Pons (tissue), 1 donor: Measurements from ENCODE around the gene HRK.
A peak's percentile ranks its signal among the peaks of the same experiment; 100 is the strongest.

ENCODE experiments used
- DNase-seq: peaks from one replicate; pipeline ENCODE4 v3.0.0-alpha.2; 2016; ENCODE audit warnings: low spot score

Gene HRK

DNA sequence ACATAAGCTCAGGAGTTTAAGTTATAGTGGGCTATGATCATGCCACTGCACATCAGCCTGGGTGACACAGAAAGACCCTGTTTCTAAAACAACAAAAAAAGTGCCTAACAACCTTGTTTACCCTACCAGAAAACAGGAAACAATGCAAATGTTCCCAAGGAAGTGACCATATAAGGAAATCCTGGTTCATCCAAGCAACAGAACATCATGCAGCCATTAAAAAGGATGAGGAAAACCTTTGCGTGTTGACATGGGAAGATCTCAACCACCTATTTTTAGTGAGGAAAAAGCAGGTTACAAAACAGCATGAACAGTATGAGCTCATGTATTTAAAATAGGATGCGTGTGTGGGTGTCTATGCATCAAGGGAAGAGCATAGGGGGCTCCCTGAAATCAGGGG is 13.7 kb downstream of the HRK start:
- no peak for DNase-seq

DNA sequence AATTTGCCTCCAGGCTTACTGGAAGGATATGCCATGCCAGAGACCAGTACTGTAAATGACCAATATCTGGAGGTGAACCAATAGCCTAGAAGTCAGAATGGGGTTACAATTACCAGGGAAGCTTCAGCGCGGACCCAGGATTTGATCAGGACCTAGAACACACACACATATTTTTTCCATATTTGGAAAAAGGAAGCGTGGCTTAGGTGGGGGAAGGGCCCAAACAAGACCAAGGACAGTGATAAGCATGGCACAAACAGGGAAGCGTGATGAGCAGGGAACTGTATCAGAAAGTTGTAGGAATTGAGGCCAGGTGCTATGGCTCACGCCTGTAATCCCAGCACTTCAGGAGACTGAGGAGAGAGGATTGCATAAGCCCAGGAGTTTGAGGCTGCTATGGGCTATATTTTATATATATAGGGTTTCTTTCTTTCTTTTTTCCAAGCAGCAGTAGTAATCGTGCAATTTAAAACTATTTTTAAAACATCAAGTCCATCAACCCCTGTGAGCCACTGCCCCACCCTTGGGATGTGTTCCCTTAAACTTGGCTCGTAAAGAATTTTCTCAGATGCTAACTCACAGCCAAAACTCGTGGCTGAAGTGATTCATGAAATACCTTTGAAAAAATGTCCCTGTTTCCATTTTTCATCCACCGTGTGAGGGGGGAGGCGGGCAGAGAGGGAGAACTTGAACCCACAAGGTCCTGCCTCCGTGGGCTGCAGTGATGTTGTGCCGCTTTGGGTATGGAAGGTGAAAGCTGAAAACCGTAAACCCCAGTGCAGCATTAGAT is 16.7 kb downstream of the HRK start:
- no peak for DNase-seq

DNA sequence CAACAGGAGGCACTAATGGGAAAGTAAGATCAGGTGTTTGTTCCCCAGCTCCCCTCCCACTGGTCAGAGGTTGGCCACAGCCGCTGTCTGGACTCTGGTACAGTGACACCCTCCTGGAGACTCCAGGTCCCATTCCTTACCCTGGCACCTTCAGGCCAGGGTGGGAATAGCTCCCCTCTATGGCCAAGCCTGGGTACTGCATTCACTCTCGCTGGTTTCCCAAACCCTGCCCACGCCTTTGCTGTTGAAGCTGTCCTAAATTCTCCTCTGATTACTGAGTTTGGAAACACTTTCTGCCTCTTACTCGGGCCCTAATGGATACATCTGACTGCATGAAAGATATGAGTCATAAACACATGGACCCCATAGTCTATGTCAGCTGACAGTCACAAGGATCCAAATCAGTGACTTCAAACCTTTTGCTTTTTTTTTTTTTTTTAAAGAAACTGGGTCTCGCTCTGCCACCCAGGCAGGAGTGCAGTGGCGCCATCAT is 17.9 kb downstream of the HRK start:
- no peak for DNase-seq

DNA sequence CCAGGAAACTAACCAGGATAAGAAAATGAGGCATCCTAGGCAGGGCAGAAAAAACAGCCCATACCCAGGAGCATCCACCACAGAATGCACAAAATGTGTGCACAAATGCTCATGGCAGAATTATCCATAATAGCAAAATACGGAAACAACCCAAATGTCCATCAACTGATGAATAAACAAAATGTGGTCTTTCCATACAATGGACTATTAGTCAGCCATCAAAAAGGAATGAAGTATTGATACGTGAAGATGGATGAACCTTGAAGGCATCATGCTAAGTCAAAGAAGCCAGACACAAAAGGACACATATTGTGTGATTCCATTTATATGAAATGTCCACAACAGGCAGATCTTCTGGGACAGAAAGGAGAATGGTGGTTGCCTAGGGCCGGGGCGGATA is 19.1 kb downstream of the HRK start:
- DNase-seq, result no peak

DNA sequence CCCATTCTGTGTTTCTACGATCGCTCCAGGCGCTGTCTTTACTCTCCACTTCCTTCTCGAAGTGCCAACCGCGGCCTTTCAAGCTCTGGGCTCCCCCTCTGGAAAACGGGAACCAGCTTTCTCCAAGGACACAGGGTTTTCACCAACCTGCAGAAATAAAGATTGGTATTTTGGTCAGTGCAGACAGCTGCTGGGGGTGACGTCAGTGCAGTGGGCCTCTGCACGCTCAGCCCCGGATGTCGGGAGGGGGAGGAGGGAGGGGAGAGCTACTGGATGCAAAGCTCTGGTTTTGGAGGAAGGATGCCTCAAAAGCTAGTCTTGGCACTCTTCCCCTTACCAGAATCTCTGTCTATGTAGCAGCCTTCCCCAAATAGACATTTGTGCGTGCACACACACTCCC is 19.9 kb downstream of the HRK start:
- peak; percentile 60 for DNase-seq

DNA sequence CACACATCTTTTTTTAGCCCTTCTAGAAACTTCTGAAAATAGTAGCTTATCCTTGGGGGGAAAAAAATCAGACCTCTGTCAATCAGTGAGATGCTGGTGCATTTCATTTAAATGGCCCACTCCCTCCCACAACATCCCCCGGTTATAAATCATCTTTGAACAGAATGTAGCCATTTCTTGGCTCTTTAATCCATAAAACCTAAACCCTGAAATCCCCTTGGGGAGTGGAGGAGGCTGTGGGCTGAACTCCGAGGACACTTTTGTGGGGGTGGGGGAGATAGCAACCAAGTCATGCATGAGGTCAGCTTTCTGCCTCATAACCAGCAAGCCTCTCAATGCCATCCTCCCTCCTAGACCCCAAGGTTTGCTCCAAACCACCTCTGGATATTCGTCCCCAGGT is 21.0 kb downstream of the HRK start:
- DNase-seq, result no peak

DNA sequence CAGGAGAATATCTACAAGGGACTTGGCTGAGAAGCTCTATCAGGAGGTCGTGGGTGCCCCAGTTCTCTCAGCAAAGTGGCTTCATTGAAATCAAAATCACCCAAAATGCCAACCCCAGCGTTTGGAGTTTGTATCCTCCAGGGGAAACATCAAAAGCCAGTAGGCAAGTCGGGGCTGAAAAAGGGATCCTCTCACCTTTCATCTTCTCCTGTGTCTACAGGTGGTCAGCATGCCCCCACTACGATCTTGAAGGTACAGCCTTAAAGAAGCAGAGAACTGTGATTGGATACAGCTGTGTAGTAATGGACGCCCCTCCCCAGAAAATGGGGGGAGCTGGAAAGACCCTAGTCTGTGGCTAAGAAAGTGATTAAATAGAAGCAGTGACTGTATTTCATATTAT is 22.2 kb downstream of the HRK start:
- no peak for DNase-seq

DNA sequence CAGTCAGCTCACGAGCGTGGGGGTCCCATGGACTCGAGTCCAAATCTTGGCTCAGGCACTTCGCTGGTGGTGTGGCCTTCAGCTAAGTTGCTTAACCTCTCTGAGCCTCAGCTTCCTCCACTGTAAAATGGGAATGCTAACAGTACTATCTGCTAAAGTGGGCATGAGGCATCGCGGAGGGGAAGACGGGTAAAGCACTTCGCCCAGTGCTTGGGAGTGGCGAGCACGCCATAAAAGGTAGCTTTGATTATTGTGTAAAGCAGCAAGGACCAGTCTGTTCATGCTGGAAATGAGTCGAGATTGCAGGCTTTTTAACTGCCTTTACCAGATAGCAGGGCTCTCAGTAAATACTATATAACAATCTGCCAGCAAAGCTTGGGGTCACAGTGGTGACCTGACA is 24.5 kb downstream of the HRK start:
- DNase-seq, result no peak

DNA sequence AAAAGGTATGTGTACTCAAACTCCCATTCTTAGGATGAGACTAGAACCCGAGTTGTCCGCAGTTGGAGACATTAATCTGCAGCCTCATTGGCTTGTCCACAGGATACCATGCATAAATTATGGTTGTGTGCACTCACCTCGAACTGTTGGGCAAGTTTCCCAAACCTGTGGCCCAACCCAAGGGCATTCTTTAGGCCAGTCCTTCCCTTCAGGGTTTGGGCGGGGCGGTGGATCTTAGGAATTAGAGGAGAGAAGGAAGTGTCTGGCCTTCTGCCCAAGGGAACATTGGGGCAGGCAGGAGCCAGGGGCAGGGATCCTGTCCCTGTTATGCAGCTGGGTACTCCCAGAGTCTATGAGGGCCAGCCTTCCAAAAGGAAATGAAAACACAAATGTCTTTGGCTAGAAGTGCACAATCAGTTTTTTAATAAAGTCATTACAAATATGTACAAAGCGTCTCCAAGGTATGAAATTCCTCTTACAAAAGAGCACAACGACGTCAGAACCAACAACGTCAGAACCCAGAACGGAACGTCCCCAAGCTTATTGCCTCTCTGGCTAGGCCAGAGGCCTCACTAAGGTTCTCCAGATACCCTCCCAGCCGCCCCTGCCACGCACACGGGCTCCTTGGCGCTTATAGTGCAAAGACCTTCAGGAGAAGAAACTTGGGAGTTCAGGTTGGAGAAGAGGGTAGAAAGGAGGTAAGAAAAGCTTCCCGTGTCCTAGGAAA is 25.3 kb downstream of the HRK start:
- no peak for DNase-seq

DNA sequence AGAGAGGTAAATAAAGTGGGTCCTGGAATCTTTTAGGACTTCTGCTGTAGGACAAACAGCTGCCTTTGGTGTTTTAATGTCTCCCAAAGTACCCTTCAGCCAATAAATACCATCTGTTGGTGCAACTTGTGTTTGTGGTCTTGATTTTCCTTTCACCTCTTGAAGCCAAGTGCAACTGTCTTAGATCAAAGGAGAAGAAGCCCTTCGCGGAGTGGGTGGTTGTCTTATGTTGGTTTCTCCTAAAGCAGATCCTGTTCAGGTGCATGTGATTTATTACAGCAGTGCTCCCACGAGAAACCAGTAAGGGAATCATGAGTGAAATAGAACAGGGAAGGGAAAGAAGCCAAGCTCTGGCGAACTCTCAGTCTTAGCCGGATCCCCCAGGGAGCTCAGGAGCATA is 27.7 kb downstream of the HRK start:
- DNase-seq, result no peak

DNA sequence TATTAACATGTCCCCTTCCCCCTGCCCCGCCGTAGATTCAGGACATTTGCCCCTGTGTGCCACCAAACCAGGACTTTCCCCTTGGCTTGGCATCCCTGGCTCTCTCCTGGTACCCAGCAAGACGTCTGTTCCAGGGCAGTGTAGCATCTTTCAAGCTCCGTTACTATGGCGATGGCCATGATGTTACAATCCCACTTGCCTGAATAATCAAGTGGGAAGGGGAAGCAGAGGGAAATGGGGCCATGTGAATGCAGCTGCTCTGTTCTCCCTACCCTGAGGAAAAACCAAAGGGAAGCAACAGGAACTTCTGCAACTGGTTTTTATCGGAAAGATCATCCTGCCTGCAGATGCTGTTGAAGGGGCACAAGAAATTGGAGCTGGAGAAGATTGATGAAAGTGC is 28.9 kb downstream of the HRK start:
- DNase-seq, result no peak

DNA sequence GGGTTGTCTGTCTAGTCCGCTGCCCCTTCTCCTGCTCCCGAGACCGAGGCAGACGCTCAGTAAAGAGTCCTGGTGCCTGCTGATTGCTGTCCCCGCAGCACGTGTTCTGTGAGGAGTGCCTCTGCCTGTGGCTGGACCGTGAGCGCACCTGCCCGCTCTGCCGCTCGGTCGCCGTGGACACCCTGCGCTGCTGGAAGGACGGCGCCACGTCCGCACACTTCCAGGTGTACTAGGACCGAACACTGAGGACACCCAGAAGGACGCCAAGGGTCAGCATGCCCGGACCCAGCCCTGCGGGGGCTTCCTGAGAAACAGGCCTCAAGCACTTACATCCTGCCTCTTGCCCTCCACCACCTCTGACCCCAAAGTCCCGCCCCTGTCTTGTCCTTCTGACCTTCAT is 32.0 kb downstream of the HRK start:
- DNase-seq, result no peak

DNA sequence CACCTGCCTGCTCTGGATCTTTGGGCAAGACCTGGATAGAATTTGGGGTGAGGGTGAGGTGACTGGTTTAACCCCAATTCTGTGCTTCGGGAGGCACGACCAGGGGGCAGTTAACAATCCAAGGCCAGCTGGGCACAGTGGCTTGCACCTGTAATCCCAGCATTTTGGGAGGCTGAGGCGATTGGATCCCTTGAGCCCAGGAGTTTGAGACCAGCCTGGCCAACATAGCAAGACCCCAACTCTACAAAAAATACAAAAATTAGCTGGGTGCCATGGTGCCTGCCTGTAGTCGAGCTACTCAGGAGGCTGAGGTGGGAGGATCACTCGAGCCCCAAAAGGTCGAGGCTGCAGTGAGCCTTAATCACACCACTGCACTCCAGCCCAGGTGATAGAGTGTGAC is 38.2 kb downstream of the HRK start:
- DNase-seq, result no peak

DNA sequence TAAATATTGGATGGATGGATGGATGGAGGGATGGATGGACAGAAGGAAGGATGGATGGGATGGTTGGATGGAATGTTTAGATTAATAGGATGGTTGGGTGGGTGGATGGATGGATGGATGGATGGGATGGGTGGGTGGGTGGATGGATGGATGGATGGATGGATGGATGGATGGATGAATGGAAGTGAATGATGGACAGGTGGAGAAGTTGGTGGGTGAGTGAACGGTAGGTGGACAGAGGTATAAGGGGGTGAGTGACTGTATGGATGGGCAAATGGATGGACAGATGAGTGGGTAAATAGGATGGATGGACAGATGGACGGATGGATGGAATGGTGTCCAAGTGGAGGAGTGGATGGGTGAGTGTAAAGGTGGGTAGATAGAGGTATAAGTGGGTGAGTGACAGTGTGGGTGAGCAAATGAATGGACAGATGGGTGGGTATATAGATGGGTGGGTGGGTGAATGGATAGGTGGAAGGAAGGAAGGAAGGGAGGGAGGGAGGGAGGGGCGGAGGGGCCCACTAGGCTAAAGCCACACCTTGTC is 41.9 kb downstream of the HRK start:
- DNase-seq, result no peak

DNA sequence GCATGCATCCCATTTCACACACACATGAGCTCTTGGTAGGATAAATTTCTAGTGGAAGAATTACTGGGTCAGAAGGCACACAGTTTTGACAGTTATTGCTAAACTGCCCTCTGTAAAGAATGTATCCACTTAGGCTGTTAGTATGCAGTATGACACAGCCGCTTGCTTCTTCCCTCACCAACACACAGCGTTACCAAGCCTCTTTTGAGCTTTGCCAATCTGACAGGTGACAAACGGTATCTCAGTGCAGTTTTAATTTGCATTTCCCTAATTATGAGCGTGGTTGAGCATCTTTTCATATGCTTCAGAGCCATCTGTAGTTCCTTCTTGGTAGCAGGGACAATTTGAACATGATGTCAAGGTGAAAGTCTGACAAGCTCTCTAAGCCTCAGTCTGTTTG is 42.9 kb downstream of the HRK start:
- no peak for DNase-seq

DNA sequence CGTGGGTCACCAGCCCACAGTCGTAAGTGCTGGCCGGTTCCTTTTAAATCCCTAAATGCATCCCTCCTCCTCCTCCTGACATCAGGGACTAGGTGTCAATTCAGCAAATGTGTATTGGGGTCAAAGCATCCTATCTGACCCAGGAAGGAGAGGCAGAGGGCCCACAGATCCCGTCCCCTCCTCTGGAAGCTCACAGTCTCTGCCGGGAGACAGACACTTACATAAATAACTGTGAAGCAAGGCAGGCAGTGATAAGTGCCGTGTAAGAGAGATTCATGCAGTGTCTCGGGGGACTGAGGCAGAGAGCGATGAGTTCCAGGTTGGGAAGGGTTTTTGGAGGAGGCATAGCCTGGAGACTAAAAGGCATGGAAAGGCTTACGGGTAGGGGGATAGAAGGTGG is 44.1 kb downstream of the HRK start:
- DNase-seq, result no peak

DNA sequence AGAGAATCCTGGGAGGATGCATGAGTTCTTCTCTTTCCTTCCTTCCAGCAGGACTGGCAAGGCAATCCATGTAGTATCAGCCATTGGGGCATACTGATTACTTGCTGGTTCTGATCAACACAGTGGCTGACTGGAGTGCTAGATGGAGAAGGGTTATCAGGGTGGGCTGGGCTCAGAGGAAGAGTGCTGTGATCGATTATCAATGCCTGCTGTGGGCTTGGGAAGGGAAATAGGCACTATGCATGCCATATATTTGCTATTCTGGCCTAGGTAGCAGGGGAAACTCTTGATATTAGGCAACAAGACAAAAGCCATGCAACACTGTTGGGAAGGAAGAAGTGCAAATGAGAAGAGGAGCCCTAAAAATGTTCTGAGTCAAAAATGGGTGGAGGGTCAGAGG is 45.8 kb downstream of the HRK start:
- DNase-seq, result no peak

DNA sequence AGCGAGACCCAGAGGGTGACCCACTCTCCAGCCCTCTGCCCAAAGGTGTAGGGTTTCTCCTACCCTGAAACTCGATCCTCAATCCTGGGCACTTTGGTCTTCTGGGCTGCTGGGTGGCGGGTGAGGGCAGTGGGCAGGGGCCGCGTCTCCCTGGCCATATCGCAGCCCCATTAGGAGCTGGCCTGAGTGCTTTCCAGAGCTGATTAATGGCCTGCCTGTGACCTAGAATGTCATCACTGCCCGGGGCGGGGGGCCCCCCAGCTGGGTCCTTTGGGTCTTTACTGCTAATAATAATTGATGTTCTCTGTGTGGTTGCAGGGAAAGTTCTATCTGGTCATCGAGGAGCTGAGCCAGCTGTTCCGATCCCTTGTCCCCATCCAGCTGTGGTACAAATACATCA is 47.8 kb downstream of the HRK start:
- no peak for DNase-seq

DNA sequence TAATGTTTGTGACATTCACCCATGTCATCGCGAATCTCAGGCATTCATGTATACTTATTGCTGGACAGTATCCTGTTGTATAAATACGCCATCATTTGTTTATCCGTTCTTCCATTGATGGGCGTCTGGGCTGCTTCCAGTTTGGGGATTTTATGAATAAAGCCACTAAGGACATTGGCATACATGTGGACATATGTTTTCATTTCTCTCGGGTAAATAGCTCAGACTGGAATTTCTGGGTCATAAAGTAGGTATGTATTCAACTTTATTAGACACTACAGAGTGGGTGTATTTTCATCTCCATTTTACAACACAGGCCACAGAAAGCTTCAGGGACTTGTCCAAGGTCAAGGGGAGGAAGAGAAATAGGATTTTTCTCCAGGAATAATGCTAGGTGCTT is 48.9 kb downstream of the HRK start:
- no peak for DNase-seq

DNA sequence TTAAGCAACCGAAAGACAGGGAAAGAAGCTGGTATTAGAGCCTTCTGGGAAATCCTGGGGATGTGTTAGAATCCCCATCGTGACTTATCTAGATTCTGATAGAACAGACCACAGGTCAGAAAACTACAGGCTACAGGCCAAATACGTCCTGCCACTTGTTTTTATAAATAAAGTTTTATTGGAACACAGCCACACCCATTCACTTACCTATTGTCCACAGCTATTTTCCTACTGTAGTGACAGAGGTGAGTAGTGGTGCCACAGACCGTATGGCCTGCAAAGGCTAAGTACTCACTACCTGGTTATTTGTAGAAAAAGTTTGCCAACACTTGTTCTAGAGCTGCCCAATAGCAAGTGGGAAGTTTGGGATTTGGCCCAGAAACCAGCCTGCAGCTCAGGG is 53.8 kb downstream of the HRK start:
- no peak for DNase-seq

DNA sequence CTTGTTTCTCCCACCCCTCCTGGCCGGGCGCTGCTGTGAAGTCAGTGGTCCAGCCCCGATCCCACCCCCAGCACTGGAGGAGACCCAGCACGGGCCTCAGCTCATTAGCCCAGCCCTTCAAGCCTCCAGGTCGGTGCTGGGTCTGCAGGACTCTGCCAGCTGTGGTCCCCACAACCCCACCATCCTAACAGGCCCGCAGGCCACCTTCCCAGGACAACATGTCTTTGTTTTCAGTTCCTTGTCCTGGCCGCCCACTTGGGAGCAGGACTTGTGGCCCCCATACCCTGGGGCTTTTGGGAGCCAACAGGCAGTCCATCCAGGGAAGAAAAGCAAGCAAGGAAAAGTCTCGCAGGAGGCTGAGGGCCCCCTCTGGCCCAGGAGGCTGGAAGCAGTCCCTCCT is 60.0 kb downstream of the HRK start:
- DNase-seq, result no peak

DNA sequence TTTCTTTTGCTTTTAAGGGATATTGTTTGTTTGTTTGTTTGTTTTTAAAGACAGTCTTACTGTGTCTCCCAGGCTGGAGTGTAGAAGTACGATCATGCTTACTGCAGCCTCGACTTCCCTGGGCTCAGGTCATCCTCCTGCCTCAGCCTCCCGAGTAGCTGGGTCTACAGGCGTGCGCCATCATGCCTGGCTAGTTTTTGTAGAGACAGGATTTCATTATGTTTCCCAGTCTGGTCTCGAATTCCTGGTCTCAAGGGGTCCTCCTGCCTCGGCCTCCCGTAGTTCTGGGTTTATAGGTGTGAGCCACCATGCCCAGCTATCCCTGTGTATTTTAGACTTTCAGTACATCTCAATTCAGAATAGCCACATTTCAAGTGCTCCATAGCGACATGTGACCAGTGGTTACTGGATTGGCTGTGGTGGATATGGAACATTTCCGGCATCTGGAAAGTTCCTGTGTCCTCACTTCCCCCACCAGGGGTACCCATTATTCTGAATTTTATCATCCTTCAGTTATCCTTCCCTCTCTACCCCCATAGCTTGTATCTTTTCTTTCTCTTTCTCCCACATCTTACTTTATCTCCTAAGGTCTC is 61.1 kb downstream of the HRK start:
- no peak for DNase-seq
